ENCODE data around the gene RBM27. TPM values are rescaled to one million over a fixed set of nuclear protein-coding genes. Genes with fewer than 3 reads are reported as not detected.

Gene RBM27
- total RNA-seq, 1 experiment from 2014 or later: 18.8 TPM

DNA sequence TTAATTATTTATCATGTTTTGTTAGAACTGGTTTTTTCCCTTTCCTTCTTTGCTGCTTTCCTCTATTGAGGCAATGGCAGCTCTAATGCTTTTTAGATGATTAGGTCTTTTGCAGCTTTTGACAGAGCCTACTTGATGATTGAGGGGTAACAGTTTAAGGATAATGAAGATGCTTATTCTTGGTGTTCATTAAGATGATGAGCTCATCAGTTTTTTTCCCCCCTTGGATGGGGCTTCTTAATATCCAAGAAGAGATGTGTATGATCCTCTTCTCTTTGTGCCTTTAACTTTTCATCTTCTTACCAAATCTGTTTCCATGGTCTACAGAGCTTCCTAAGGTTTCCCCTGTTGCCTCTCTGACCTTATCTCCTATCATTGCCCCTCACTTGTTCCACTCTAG is 15.8 kb downstream of the RBM27 start:
- H3K27me3 ChIP-seq (ENCODE audit: low read length): no peaks in the 10 kb centered on the region
- ATAC-seq: no peak
- ChIA-PET POLR2A (ENCODE audit: unreplicated experiment) (no interaction called here), CTCF (interaction anchor here (0.6 kb wide), 1 partner anchor 223 kb away, joined by 3 read pairs; no protein-coding TSS in a partner anchor)
- no peak for DNase-seq
- H3K9me2 ChIP-seq (replicated peaks; ENCODE audit: low read length): no peaks in the 10 kb centered on the region
- no peak overlapping the region for H3K9ac ChIP-seq (ENCODE audit: low read length)
- no peaks in the 10 kb centered on the region for H3K9me3 ChIP-seq (ENCODE audit: low read length)
- no peaks in the 10 kb centered on the region for H3F3A ChIP-seq (ENCODE audit: low read length, unreplicated experiment)
- no peak overlapping the region for H2AFZ ChIP-seq (ENCODE audit: low read length)
- H3K4me3 ChIP-seq (ENCODE audit: low read length): no peak overlapping the region
- no peak overlapping the region for H3K4me2 ChIP-seq (ENCODE audit: low read length)
- H3K4me1 ChIP-seq (ENCODE audit: insufficient read depth, low read length): no peaks in the 10 kb centered on the region
- peaks cover 16% of the 10 kb centered on the region for H3K36me3 ChIP-seq (ENCODE audit: low read depth, low read length)
- no peak for TF ChIP-seq EZH2 (IDR thresholded peaks at IDR 0.05; ENCODE audit: low read length, unreplicated experiment)
- no peak for TF ChIP-seq CTCF (conservative IDR thresholded peaks at IDR 0.05; ENCODE audit: low read depth, low read length)
- TF ChIP-seq EZH2phosphoT487 (IDR thresholded peaks at IDR 0.05; ENCODE audit: borderline replicate concordance, low read length): no peak
- peaks cover 60% of the 10 kb centered on the region for H3K79me2 ChIP-seq (ENCODE audit: low read length)
- H3K27ac ChIP-seq (ENCODE audit: low read length): no peak overlapping the region
- H4K20me1 ChIP-seq (ENCODE audit: low read length): peaks cover 23% of the 10 kb centered on the region; the same call in 1 of the 2 replicates
- BruUV-seq (replicated peaks): no TSS peak
- intact Hi-C loops (cut with micrococcal nuclease): no loop called here

DNA sequence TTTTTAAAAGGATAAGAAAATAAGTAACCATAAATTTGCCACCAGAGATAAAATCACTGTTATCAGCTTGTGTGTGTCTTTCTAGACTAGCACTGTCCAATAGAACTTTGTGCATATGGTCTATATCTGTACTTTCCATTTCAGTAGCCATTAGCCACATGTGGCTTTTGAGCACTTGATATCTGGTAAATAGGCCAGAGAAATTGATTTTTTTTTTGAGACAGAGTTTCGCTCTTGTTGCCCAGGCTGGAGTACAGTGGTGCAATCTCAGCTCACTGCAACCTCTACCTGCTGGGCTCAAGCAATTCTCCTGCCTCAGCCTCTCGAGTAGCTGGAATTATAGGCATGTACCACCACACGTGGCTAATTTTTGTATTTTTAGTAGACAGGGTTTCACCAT is 17.8 kb downstream of the RBM27 start:
- no peak overlapping the region for H3K4me3 ChIP-seq (ENCODE audit: low read length)
- TF ChIP-seq EZH2 (IDR thresholded peaks at IDR 0.05; ENCODE audit: low read length, unreplicated experiment) (no peak), CTCF (conservative IDR thresholded peaks at IDR 0.05; ENCODE audit: low read depth, low read length) (no peak), EZH2phosphoT487 (IDR thresholded peaks at IDR 0.05; ENCODE audit: borderline replicate concordance, low read length) (no peak)
- peaks cover 40% of the 10 kb centered on the region for H3K79me2 ChIP-seq (ENCODE audit: low read length)
- peaks cover 16% of the 10 kb centered on the region for H3K36me3 ChIP-seq (ENCODE audit: low read depth, low read length)
- no peaks in the 10 kb centered on the region for H3K9me3 ChIP-seq (ENCODE audit: low read length)
- no peak overlapping the region for H3K9ac ChIP-seq (ENCODE audit: low read length)
- H3K4me2 ChIP-seq (ENCODE audit: low read length): no peak overlapping the region
- H2AFZ ChIP-seq (ENCODE audit: low read length): no peak overlapping the region
- ATAC-seq (no peak), DNase-seq (no peak)
- POLR2A ChIA-PET (ENCODE audit: unreplicated experiment): no interaction called here
- no peaks in the 10 kb centered on the region for H3K27me3 ChIP-seq (ENCODE audit: low read length)
- CTCF ChIA-PET: no interaction called here
- H3K4me1 ChIP-seq (ENCODE audit: insufficient read depth, low read length): no peaks in the 10 kb centered on the region
- no peak overlapping the region for H3K27ac ChIP-seq (ENCODE audit: low read length)
- H4K20me1 ChIP-seq (ENCODE audit: low read length): peaks cover 16% of the 10 kb centered on the region; the same call in 1 of the 2 replicates
- no peaks in the 10 kb centered on the region for H3F3A ChIP-seq (ENCODE audit: low read length, unreplicated experiment)
- no TSS peak for BruUV-seq (replicated peaks)
- intact Hi-C loops (cut with micrococcal nuclease): no loop called here
- H3K9me2 ChIP-seq (replicated peaks; ENCODE audit: low read length): no peaks in the 10 kb centered on the region

- intact Hi-C loops (cut with micrococcal nuclease): no loop called here
- Histone ChIP-seq H3K79me2 (ENCODE audit: low read length) (peaks cover 39% of the 10 kb centered on the region), H3K27ac (ENCODE audit: low read length) (no peak overlapping the region), H3K4me2 (ENCODE audit: low read length) (no peak overlapping the region), H3F3A (ENCODE audit: low read length, unreplicated experiment) (no peaks in the 10 kb centered on the region), H3K4me1 (ENCODE audit: insufficient read depth, low read length) (no peaks in the 10 kb centered on the region), H3K9ac (ENCODE audit: low read length) (no peak overlapping the region), H3K9me3 (ENCODE audit: low read length) (no peaks in the 10 kb centered on the region), H4K20me1 (ENCODE audit: low read length) (peaks cover 16% of the 10 kb centered on the region; the same call in 1 of the 2 replicates), H3K36me3 (ENCODE audit: low read depth, low read length) (peaks cover 20% of the 10 kb centered on the region), H3K9me2 (replicated peaks; ENCODE audit: low read length) (no peaks in the 10 kb centered on the region), H3K27me3 (ENCODE audit: low read length) (no peaks in the 10 kb centered on the region), H3K4me3 (ENCODE audit: low read length) (no peak overlapping the region), H2AFZ (ENCODE audit: low read length) (no peak overlapping the region)
- ChIA-PET CTCF (no interaction called here), POLR2A (ENCODE audit: unreplicated experiment) (no interaction called here)
- no peak for DNase-seq
- no peak for ATAC-seq
- BruUV-seq (replicated peaks): no TSS peak
- TF ChIP-seq EZH2phosphoT487 (IDR thresholded peaks at IDR 0.05; ENCODE audit: borderline replicate concordance, low read length): no peak
Observed at GRCh38 chr5:146222005-146222404, 18.6 kb downstream of the RBM27 start.
